Thymus (tissue), 11 donors: ENCODE data around the gene TADA2A. TPM values are rescaled to one million over a fixed set of nuclear protein-coding genes. Genes with fewer than 3 reads are reported as not detected.

Experiments used
- DNase-seq, 9 donors: peaks; one replicate each; pipeline ENCODE4 v3.0.0-alpha.2; 2013; ENCODE audit warnings: low spot score in 9 of 9, low read depth in 6 of 9, missing footprints in 1 of 9
- H3K27ac ChIP-seq, 2 donors: one replicate each; pipeline ENCODE4 v1.5.1; 2013; ENCODE audit warnings: control low read depth in 1 of 2, low read depth in 1 of 2, low read length in 1 of 2, mild to moderate bottlenecking in 1 of 2, moderate library complexity in 1 of 2
- H3K27me3 ChIP-seq, 2 donors: one replicate each; pipeline ENCODE4 v1.5.1; 2013; ENCODE audit warnings: low read length in 1 of 2; ENCODE audit not compliant: control insufficient read depth in 2 of 2, insufficient read depth in 1 of 2
- H3K36me3 ChIP-seq, 2 donors: one replicate each; pipeline ENCODE4 v1.5.1; 2013; ENCODE audit warnings: low read length in 1 of 2, mild to moderate bottlenecking in 1 of 2, moderate library complexity in 1 of 2; ENCODE audit not compliant: control insufficient read depth in 2 of 2, insufficient read depth in 2 of 2
- H3K4me1 ChIP-seq, 2 donors: one replicate each; pipeline ENCODE4 v1.5.1; 2013; ENCODE audit warnings: low read length in 2 of 2; ENCODE audit not compliant: control insufficient read depth in 2 of 2, insufficient read depth in 2 of 2
- H3K4me3 ChIP-seq, 2 donors: one replicate each; pipeline ENCODE4 v1.5.1; 2013; ENCODE audit warnings: low read length in 2 of 2, control low read depth in 1 of 2, mild to moderate bottlenecking in 1 of 2
- H3K9me3 ChIP-seq, 2 donors: one replicate each; pipeline ENCODE4 v1.5.1; 2013; ENCODE audit warnings: low read length in 1 of 2, mild to moderate bottlenecking in 1 of 2; ENCODE audit not compliant: control insufficient read depth in 2 of 2, insufficient read depth in 1 of 2
- WGBS: extraction: QIAGEN DNeasy Blood & Tissue Kit; methylation state at CpG from one replicate; pipeline ENCODE4 v1.1.7; 2013; 5-methylcytosine and 5-hydroxymethylcytosine counted together
- polyA plus RNA-seq: library from polyadenylated mRNA; stranded (reverse); fragments of 200-250 nt; gene quantifications from one replicate; pipeline ENCODE4 v1.2.3, GENCODE V29; 2013
- total RNA-seq: library from RNA; stranded (reverse); fragments of 120-200 nt; gene quantifications from one replicate; pipeline ENCODE4 v1.2.4, GENCODE V29; 2013
- donor health status: healthy.

TADA2A gene
- total and polyA plus RNA-seq, 2 donors: 14.8 to 18.8 TPM

GRCh38 chr17:37518826-37519225, 112.1 kb downstream of the TADA2A start:
- H3K36me3 ChIP-seq: peaks cover 62 to 70% of the 10 kb centered on the region in 2 donors
- no peak overlapping the region for H3K4me3 ChIP-seq
- DNase-seq: no peak
- no peak overlapping the region for H3K27ac ChIP-seq
- H3K4me1 ChIP-seq: no peaks in the 10 kb centered on the region
- no peaks in the 10 kb centered on the region for H3K9me3 ChIP-seq
- 97% methylated on average over 8 of the region's 8 CpGs for WGBS
- no peaks in the 10 kb centered on the region for H3K27me3 ChIP-seq

- Histone ChIP-seq H3K36me3 (peaks cover 65 to 68% of the 10 kb centered on the region in 2 donors), H3K27me3 (no peaks in the 10 kb centered on the region), H3K27ac (no peak overlapping the region), H3K4me1 (no peaks in the 10 kb centered on the region), H3K9me3 (no peaks in the 10 kb centered on the region), H3K4me3 (no peak overlapping the region)
- 86% methylated on average over 5 of the region's 5 CpGs for WGBS
- DNase-seq: no peak
These were observed 112.7 kb downstream of the TADA2A start for GRCh38 chr17:37519251-37519985.

GRCh38 chr17:37520174-37520573, 113.5 kb downstream of the TADA2A start:
- Histone ChIP-seq H3K4me1 (no peaks in the 10 kb centered on the region), H3K27me3 (no peaks in the 10 kb centered on the region), H3K36me3 (peaks cover 65% of the 10 kb centered on the region in 2 donors), H3K27ac (no peak overlapping the region), H3K9me3 (no peaks in the 10 kb centered on the region), H3K4me3 (no peak overlapping the region)
- DNase-seq: no peak
- 97% methylated on average over 8 of the region's 8 CpGs for WGBS

GRCh38 chr17:37521821-37522220, 115.1 kb downstream of the TADA2A start:
- Histone ChIP-seq H3K4me1 (no peaks in the 10 kb centered on the region), H3K36me3 (peaks cover 65% of the 10 kb centered on the region in 2 donors), H3K9me3 (no peaks in the 10 kb centered on the region), H3K4me3 (no peak overlapping the region), H3K27me3 (no peaks in the 10 kb centered on the region), H3K27ac (no peak overlapping the region)
- WGBS: over 99% methylated on average over 5 of the region's 5 CpGs
- no peak for DNase-seq

- H3K27me3 ChIP-seq: no peaks in the 10 kb centered on the region
- no peak for DNase-seq
- no peak overlapping the region for H3K4me3 ChIP-seq
- no peak overlapping the region for H3K27ac ChIP-seq
- H3K36me3 ChIP-seq: peaks cover 55 to 59% of the 10 kb centered on the region in 2 donors
- no peaks in the 10 kb centered on the region for H3K4me1 ChIP-seq
- 95% methylated on average over 8 of the region's 8 CpGs for WGBS
- H3K9me3 ChIP-seq: no peaks in the 10 kb centered on the region
These were observed 117.1 kb downstream of the TADA2A start for GRCh38 chr17:37523715-37524219.

GRCh38 chr17:37527249-37527851, 120.7 kb downstream of the TADA2A start:
- H3K27me3 ChIP-seq: no peaks in the 10 kb centered on the region
- peaks cover 49 to 66% of the 10 kb centered on the region in 2 donors for H3K36me3 ChIP-seq
- no peak overlapping the region for H3K4me3 ChIP-seq
- no peaks in the 10 kb centered on the region for H3K4me1 ChIP-seq
- peak; percentile 18 to 75 (median 43) for DNase-seq
- H3K9me3 ChIP-seq: no peaks in the 10 kb centered on the region
- H3K27ac ChIP-seq: no peak overlapping the region
- WGBS: 90% methylated on average over 5 of the region's 5 CpGs

Other genes with a start within 250 kb of the TADA2A start
- not detected for gene C17orf78, start 30.9 kb upstream of the TADA2A start, total RNA-seq
- gene C17orf78, start 30.9 kb upstream of the TADA2A start, polyA plus RNA-seq: not detected
- gene ACACA, start 50 bp upstream of the TADA2A start, total RNA-seq: 12.9 TPM
- 8.7 TPM for gene ACACA, start 50 bp upstream of the TADA2A start, polyA plus RNA-seq
- 16.2 TPM for gene DUSP14, start 83.0 kb downstream of the TADA2A start, total RNA-seq
- 18.4 TPM for gene DUSP14, start 83.0 kb downstream of the TADA2A start, polyA plus RNA-seq
- gene SYNRG, start 202.5 kb downstream of the TADA2A start, total RNA-seq: 20.2 TPM
- gene SYNRG, start 202.5 kb downstream of the TADA2A start, polyA plus RNA-seq: 17.8 TPM
- gene DDX52, start 236.6 kb downstream of the TADA2A start, total RNA-seq: 17.4 TPM
- 17.2 TPM for gene DDX52, start 236.6 kb downstream of the TADA2A start, polyA plus RNA-seq